ENCODE results near the gene RNPS1.
"Not testable (repeated sequence)": the region's sequence is repeated elsewhere in the genome, so short reads cannot be mapped to it uniquely, and the experiment has no call there.

DNA sequence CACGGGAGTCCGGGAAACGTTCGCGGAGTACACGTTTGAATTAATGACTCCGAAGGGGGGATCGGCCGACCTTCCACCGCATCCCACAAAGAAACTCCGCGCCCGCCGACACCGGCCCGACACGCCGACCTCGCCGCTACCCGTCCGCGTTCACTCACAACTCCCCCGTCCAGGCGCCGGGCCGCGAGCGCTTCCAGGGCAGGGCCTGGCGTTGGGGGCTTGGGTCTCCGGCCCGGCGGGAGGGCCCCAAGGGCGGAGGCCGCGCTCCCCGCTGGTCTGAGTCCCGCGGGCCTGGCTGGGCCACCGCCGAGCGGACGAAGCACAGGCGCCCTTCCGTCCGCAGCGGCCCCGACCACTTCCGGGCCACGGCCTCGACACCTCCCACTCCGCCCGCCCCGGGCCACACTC lies 417 bp downstream of the RNPS1 start:
- TF ChIP-seq, protein P1, sequence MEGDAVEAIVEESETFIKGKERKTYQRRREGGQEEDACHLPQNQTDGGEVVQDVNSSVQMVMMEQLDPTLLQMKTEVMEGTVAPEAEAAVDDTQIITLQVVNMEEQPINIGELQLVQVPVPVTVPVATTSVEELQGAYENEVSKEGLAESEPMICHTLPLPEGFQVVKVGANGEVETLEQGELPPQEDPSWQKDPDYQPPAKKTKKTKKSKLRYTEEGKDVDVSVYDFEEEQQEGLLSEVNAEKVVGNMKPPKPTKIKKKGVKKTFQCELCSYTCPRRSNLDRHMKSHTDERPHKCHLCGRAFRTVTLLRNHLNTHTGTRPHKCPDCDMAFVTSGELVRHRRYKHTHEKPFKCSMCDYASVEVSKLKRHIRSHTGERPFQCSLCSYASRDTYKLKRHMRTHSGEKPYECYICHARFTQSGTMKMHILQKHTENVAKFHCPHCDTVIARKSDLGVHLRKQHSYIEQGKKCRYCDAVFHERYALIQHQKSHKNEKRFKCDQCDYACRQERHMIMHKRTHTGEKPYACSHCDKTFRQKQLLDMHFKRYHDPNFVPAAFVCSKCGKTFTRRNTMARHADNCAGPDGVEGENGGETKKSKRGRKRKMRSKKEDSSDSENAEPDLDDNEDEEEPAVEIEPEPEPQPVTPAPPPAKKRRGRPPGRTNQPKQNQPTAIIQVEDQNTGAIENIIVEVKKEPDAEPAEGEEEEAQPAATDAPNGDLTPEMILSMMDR (IDR thresholded peaks at IDR 0.05), result not testable (repeated sequence)
- not testable (repeated sequence) for TF ChIP-seq POLR2A (IDR thresholded peaks at IDR 0.05)
